Neural progenitor cell (in vitro differentiated cells): ENCODE results near the gene HSD17B1. TPM values are rescaled to one million over a fixed set of nuclear protein-coding genes. Genes with fewer than 3 reads are reported as not detected.
A peak's percentile ranks its signal among the peaks of the same experiment; 100 is the strongest.

Experiments used
- DNase-seq: peaks from one replicate; pipeline ENCODE4 v3.0.0-alpha.2; 2016; ENCODE audit warnings: low spot score
- H2AFZ ChIP-seq: fragments of 200-600 bp; sonication (generic); replicated peaks from 2 replicates; pipeline ENCODE4 v1.6.1; 2016; ENCODE audit warnings: antibody characterized with exemption
- H3F3A ChIP-seq: fragments of 200-600 bp; sonication (generic); 2 replicates; pipeline ENCODE4 v1.6.1; 2016; ENCODE audit warnings: antibody characterized with exemption, low read depth
- H3K27ac ChIP-seq: fragments of 200-600 bp; sonication (generic); 2 replicates; pipeline ENCODE4 v1.5.1; 2016; ENCODE audit warnings: mild to moderate bottlenecking
- H3K27me3 ChIP-seq: fragments of 200-600 bp; sonication (generic); 2 replicates; pipeline ENCODE4 v1.6.1; 2016; ENCODE audit warnings: mild to moderate bottlenecking, moderate library complexity
- H3K36me3 ChIP-seq: fragments of 200-600 bp; sonication (generic); 2 replicates; pipeline ENCODE4 v1.5.1; 2016
- H3K4me1 ChIP-seq: fragments of 200-600 bp; sonication (generic); 2 replicates; pipeline ENCODE4 v1.6.1; 2016; ENCODE audit warnings: mixed run types
- H3K4me2 ChIP-seq: fragments of 200-600 bp; sonication (generic); 2 replicates; pipeline ENCODE4 v1.6.1; 2016
- H3K4me3 ChIP-seq: fragments of 200-600 bp; sonication (generic); 2 replicates; pipeline ENCODE4 v1.5.1; 2016
- H3K79me2 ChIP-seq: fragments of 200-600 bp; sonication (generic); 2 replicates; pipeline ENCODE4 v1.6.1; 2016; ENCODE audit warnings: low read depth
- H3K9ac ChIP-seq: fragments of 200-600 bp; sonication (generic); 2 replicates; pipeline ENCODE4 v1.6.1; 2016
- H3K9me3 ChIP-seq: fragments of 200-600 bp; sonication (generic); 2 replicates; pipeline ENCODE4 v1.5.1; 2016; ENCODE audit warnings: low read depth
- H4K20me1 ChIP-seq: fragments of 200-600 bp; sonication (generic); 2 replicates; pipeline ENCODE4 v1.6.1; 2016; ENCODE audit warnings: low read depth
- H3K27ac Mint-ChIP-seq: 3 replicates; pipeline ENCODE4 v1.8.0; 2021; ENCODE audit warnings: mixed read lengths
- H3K27me3 Mint-ChIP-seq: 2 replicates; pipeline ENCODE4 v1.8.0; 2022; ENCODE audit warnings: low read depth, mild to moderate bottlenecking, inconsistent platforms, moderate library complexity, mixed read lengths; ENCODE audit not compliant: insufficient read depth
- H3K36me3 Mint-ChIP-seq: 3 replicates; pipeline ENCODE4 v1.8.0; 2021; ENCODE audit warnings: mixed read lengths
- H3K4me1 Mint-ChIP-seq: 3 replicates; pipeline ENCODE4 v1.8.0; 2021; ENCODE audit warnings: mixed read lengths
- H3K4me3 Mint-ChIP-seq: 3 replicates; pipeline ENCODE4 v1.8.0; 2021; ENCODE audit warnings: mild to moderate bottlenecking, moderate library complexity, mixed read lengths
- H3K9me3 Mint-ChIP-seq: 3 replicates; pipeline ENCODE4 v1.8.0; 2020; ENCODE audit warnings: mixed read lengths
- EZH2 ChIP-seq: fragments of 200-600 bp; sonication (generic); IDR thresholded peaks from 2 replicates; pipeline ENCODE4 v1.6.1; 2017; ENCODE audit warnings: antibody characterized with exemption, mild to moderate bottlenecking, moderate library complexity
- EZH2phosphoT487 ChIP-seq: fragments of 200-600 bp; sonication (generic); IDR thresholded peaks from 2 replicates; pipeline ENCODE4 v1.6.1; 2017; ENCODE audit warnings: antibody characterized with exemption
- total RNA-seq: library from RNA; depleted of rRNA; stranded (reverse); fragments of >200 nt; gene quantifications from 2 replicates; pipeline ENCODE4 v1.2.3, GENCODE V29; 2015; ENCODE audit warnings: low replicate concordance
- TF ChIP-seq, protein P1 (sequence below): fragments of 200-600 bp; sonication (generic); IDR thresholded peaks from 2 replicates; pipeline ENCODE4 v1.5.1; 2017; ENCODE audit warnings: antibody characterized with exemption, mild to moderate bottlenecking

The HSD17B1 gene
- total RNA-seq, 1 donor from 2014 or later, result 2.2 TPM

DNA sequence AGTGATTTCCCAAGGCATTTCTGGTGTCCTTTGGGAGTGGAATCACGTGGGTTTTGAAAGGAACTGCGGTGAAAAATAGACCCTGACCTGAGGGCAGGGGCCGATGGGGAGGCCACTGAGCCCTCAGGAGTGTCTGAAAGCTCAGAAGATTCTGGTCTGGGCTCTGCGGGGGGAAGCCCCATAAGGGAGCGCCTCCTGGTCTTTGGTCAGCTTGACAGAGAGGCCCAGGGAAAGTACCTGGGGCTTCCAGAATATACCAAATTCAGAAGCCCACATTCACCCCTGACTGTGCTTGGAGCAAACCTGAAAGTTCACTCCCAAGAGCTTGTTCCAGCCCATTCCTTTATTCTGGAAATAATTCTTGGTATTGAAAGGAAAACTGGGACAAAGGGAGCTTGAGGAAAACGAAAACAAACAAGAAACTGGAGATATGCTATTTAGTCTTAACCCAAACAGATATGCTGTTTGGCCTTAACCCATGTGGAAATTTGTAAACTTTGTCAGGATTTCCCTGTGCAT lies 39.9 kb upstream of the HSD17B1 start:
- Histone ChIP-seq H3K4me1 (peaks cover 3% of the 10 kb centered on the region), H3K4me2 (no peak overlapping the region), H3K4me3 (no peak overlapping the region), H3F3A (no peaks in the 10 kb centered on the region), H3K27ac (no peak overlapping the region), H4K20me1 (no peaks in the 10 kb centered on the region), H3K79me2 (no peaks in the 10 kb centered on the region), H3K9me3 (no peaks in the 10 kb centered on the region), H2AFZ (no peak overlapping the region), H3K9ac (no peak overlapping the region), H3K36me3 (no peaks in the 10 kb centered on the region), H3K27me3 (no peaks in the 10 kb centered on the region)
- TF ChIP-seq EZH2 (no peak), EZH2phosphoT487 (no peak)
- TF ChIP-seq, protein P1, sequence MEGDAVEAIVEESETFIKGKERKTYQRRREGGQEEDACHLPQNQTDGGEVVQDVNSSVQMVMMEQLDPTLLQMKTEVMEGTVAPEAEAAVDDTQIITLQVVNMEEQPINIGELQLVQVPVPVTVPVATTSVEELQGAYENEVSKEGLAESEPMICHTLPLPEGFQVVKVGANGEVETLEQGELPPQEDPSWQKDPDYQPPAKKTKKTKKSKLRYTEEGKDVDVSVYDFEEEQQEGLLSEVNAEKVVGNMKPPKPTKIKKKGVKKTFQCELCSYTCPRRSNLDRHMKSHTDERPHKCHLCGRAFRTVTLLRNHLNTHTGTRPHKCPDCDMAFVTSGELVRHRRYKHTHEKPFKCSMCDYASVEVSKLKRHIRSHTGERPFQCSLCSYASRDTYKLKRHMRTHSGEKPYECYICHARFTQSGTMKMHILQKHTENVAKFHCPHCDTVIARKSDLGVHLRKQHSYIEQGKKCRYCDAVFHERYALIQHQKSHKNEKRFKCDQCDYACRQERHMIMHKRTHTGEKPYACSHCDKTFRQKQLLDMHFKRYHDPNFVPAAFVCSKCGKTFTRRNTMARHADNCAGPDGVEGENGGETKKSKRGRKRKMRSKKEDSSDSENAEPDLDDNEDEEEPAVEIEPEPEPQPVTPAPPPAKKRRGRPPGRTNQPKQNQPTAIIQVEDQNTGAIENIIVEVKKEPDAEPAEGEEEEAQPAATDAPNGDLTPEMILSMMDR, result no peak
- DNase-seq, result no peak
- peaks cover 25% of the 10 kb centered on the region for H3K4me1 Mint-ChIP-seq
- H3K9me3 Mint-ChIP-seq, result no peaks in the 10 kb centered on the region
- no peak overlapping the region for H3K27ac Mint-ChIP-seq
- H3K27me3 Mint-ChIP-seq, result peaks cover 2% of the 10 kb centered on the region
- peaks cover 31% of the 10 kb centered on the region for H3K36me3 Mint-ChIP-seq
- no peak overlapping the region for H3K4me3 Mint-ChIP-seq

DNA sequence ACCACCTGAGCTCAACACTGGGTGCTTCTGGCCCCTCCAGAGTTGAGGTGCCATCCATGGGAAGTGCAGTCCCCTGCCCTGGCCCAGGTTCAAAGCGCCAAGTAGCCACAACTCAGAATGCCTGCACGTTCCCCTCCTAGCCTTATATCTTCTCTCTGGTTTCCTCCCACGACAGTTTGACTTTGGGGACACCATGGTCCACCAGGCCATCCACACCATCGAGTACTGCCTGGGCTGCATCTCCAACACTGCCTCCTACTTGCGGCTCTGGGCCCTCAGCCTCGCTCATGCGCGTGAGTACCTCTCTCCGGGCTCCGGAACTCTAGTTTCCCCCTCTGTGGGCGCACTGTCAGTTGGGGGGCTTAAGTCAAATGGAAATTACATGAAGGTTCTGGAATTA lies 39.0 kb upstream of the HSD17B1 start:
- Histone ChIP-seq H3K4me1 (peaks cover 4% of the 10 kb centered on the region), H4K20me1 (no peaks in the 10 kb centered on the region), H3K36me3 (no peaks in the 10 kb centered on the region), H3F3A (no peaks in the 10 kb centered on the region), H3K27ac (no peak overlapping the region), H3K4me2 (no peak overlapping the region), H3K4me3 (no peak overlapping the region), H3K9me3 (no peaks in the 10 kb centered on the region), H3K27me3 (no peaks in the 10 kb centered on the region), H2AFZ (no peak overlapping the region), H3K9ac (no peak overlapping the region), H3K79me2 (no peaks in the 10 kb centered on the region)
- DNase-seq, result no peak
- Mint-ChIP-seq H3K4me1 (peaks cover 31% of the 10 kb centered on the region), H3K27ac (peak overlapping the region; percentile 42), H3K27me3 (peaks cover 4% of the 10 kb centered on the region), H3K36me3 (peaks cover 29% of the 10 kb centered on the region), H3K4me3 (no peak overlapping the region), H3K9me3 (no peaks in the 10 kb centered on the region)
- TF ChIP-seq EZH2, result no peak
- TF ChIP-seq, protein P1, result no peak
- TF ChIP-seq EZH2phosphoT487, result no peak

DNA sequence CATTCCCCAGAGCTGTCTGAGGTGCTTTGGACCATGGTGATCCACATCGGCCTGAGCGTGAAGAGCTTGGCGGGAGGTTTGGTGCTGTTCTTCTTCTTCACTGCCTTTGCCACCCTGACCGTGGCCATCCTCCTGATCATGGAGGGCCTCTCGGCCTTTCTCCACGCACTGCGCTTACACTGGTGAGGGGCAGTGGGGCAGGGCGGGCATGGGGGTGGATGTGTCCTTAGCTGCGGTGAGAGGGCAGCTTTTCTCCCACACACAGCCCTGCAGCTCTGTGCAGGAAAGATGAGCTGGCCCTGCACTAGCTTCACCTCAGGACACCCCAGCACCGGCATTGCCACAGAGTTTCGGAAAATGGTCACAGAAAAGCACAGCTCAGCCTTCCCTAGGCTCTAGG lies 38.4 kb upstream of the HSD17B1 start:
- H3K4me1 Mint-ChIP-seq, result peaks cover 37% of the 10 kb centered on the region
- no peak overlapping the region for H3K4me3 Mint-ChIP-seq
- H3K36me3 Mint-ChIP-seq, result peaks cover 25% of the 10 kb centered on the region
- no peaks in the 10 kb centered on the region for H3K36me3 ChIP-seq
- H3K4me2 ChIP-seq, result no peak overlapping the region
- H3K27me3 ChIP-seq, result no peaks in the 10 kb centered on the region
- H3K27me3 Mint-ChIP-seq, result peaks cover 4% of the 10 kb centered on the region
- no peak for DNase-seq
- no peaks in the 10 kb centered on the region for H3K79me2 ChIP-seq
- no peak overlapping the region for H2AFZ ChIP-seq
- H3K4me1 ChIP-seq, result peaks cover 10% of the 10 kb centered on the region
- no peaks in the 10 kb centered on the region for H3K9me3 ChIP-seq
- H3K4me3 ChIP-seq, result no peak overlapping the region
- no peak for TF ChIP-seq EZH2
- TF ChIP-seq EZH2phosphoT487, result no peak
- TF ChIP-seq, protein P1, result no peak
- H3K27ac ChIP-seq, result peak overlapping the region; percentile 84
- H3K9me3 Mint-ChIP-seq, result no peaks in the 10 kb centered on the region
- H4K20me1 ChIP-seq, result no peaks in the 10 kb centered on the region
- H3F3A ChIP-seq, result peaks cover 2% of the 10 kb centered on the region
- H3K27ac Mint-ChIP-seq, result no peak overlapping the region
- no peak overlapping the region for H3K9ac ChIP-seq
